H9 (cell line): ENCODE measurements around the gene TDP2. TPM values are rescaled to one million over a fixed set of nuclear protein-coding genes. Genes with fewer than 3 reads are reported as not detected.
A peak's percentile ranks its signal among the peaks of the same experiment; 100 is the strongest.

Source experiments
- DNase-seq: peaks from one replicate; pipeline ENCODE4 v3.0.0-alpha.2; 2017
- H2AFZ ChIP-seq: one replicate; pipeline ENCODE4 v1.6.1; 2013; ENCODE audit warnings: mild to moderate bottlenecking, low read length, control low read depth, moderate library complexity
- H2AK5ac ChIP-seq: 2 replicates; pipeline ENCODE4 v1.6.1; 2013; ENCODE audit warnings: low read length, control low read depth, mixed read lengths; ENCODE audit not compliant: insufficient read length
- H2BK120ac ChIP-seq: one replicate; pipeline ENCODE4 v1.6.1; 2013; ENCODE audit warnings: low read depth, mild to moderate bottlenecking, low read length, control low read depth, inconsistent platforms; ENCODE audit not compliant: poor library complexity, severe bottlenecking
- H2BK12ac ChIP-seq: 2 replicates; pipeline ENCODE4 v1.6.1; 2013; ENCODE audit warnings: low read length, control low read depth, mixed read lengths, low read depth; ENCODE audit not compliant: insufficient read length
- H2BK15ac ChIP-seq: 2 replicates; pipeline ENCODE4 v1.6.1; 2013; ENCODE audit warnings: low read depth, low read length, control low read depth
- H2BK20ac ChIP-seq: one replicate; pipeline ENCODE4 v1.6.1; 2013; ENCODE audit warnings: low read depth, mild to moderate bottlenecking, low read length, control low read depth, inconsistent platforms; ENCODE audit not compliant: poor library complexity, severe bottlenecking
- H2BK5ac ChIP-seq: 2 replicates; pipeline ENCODE4 v1.6.1; 2013; ENCODE audit warnings: low read length, control low read depth, mixed read lengths; ENCODE audit not compliant: insufficient read length
- H3K14ac ChIP-seq: 2 replicates; pipeline ENCODE4 v1.6.1; 2013; ENCODE audit warnings: low read length, control low read depth; ENCODE audit not compliant: insufficient read depth
- H3K18ac ChIP-seq: 2 replicates; pipeline ENCODE4 v1.6.1; 2013; ENCODE audit warnings: low read depth, mild to moderate bottlenecking, mixed read lengths, low read length, control low read depth; ENCODE audit not compliant: insufficient read length
- H3K23ac ChIP-seq: 2 replicates; pipeline ENCODE4 v1.6.1; 2013; ENCODE audit warnings: low read length, control low read depth, mixed read lengths, low read depth; ENCODE audit not compliant: insufficient read length
- H3K23me2 ChIP-seq: 2 replicates; pipeline ENCODE4 v1.6.1; 2013; ENCODE audit warnings: low read depth, mild to moderate bottlenecking, mixed read lengths, low read length, control low read depth; ENCODE audit not compliant: insufficient read length, poor library complexity, severe bottlenecking
- H3K27ac ChIP-seq: 2 replicates; pipeline ENCODE4 v1.5.1; 2013; ENCODE audit warnings: low read length, control low read depth, mixed read lengths, low read depth; ENCODE audit not compliant: insufficient read length
- H3K27me3 ChIP-seq: 2 replicates; pipeline ENCODE4 v1.6.1; 2013; ENCODE audit warnings: low read length, control low read depth, inconsistent platforms; ENCODE audit not compliant: insufficient read depth
- H3K4ac ChIP-seq: 2 replicates; pipeline ENCODE4 v1.6.1; 2013; ENCODE audit warnings: low read depth, mild to moderate bottlenecking, control low read depth, inconsistent platforms, low read length, moderate library complexity
- H3K4me1 ChIP-seq: 2 replicates; pipeline ENCODE4 v1.6.1; 2013; ENCODE audit warnings: low read length, control low read depth, inconsistent platforms; ENCODE audit not compliant: insufficient read depth
- H3K4me2 ChIP-seq: 2 replicates; pipeline ENCODE4 v1.6.1; 2013; ENCODE audit warnings: low read length, control low read depth, mixed read lengths; ENCODE audit not compliant: insufficient read length, insufficient read depth
- H3K56ac ChIP-seq: 2 replicates; pipeline ENCODE4 v1.6.1; 2013; ENCODE audit warnings: low read depth, mild to moderate bottlenecking, mixed read lengths, low read length, control low read depth; ENCODE audit not compliant: insufficient read length
- H3K79me1 ChIP-seq: 2 replicates; pipeline ENCODE4 v1.6.1; 2013; ENCODE audit warnings: low read depth, mild to moderate bottlenecking, moderate library complexity, low read length, control low read depth, inconsistent platforms; ENCODE audit not compliant: insufficient read depth, poor library complexity, severe bottlenecking
- H3K79me2 ChIP-seq: 2 replicates; pipeline ENCODE4 v1.6.1; 2013; ENCODE audit warnings: low read length, control low read depth, inconsistent platforms; ENCODE audit not compliant: insufficient read depth
- H3K9ac ChIP-seq: 2 replicates; pipeline ENCODE4 v1.6.1; 2013; ENCODE audit warnings: low read length, control low read depth, mixed read lengths; ENCODE audit not compliant: insufficient read length; ENCODE audit errors: extremely low read depth
- H3K9me3 ChIP-seq: one replicate; pipeline ENCODE4 v1.6.1; 2013; ENCODE audit warnings: low read depth, low read length, inconsistent platforms; ENCODE audit not compliant: control insufficient read depth
- H3T11ph ChIP-seq: one replicate; pipeline ENCODE4 v1.6.1; 2013; ENCODE audit warnings: mild to moderate bottlenecking, low read length, control low read depth, inconsistent platforms
- H4K20me1 ChIP-seq: one replicate; pipeline ENCODE4 v1.6.1; 2013; ENCODE audit not compliant: control insufficient read depth, insufficient read length, insufficient read depth
- H4K5ac ChIP-seq: 2 replicates; pipeline ENCODE4 v1.6.1; 2013; ENCODE audit warnings: low read depth, mild to moderate bottlenecking, mixed read lengths, low read length, control low read depth; ENCODE audit not compliant: insufficient read length
- H4K8ac ChIP-seq: replicated peaks from 2 replicates; pipeline ENCODE4 v1.6.1; 2013; ENCODE audit warnings: low read length, control low read depth, mixed read lengths, low read depth; ENCODE audit not compliant: insufficient read length
- H4K91ac ChIP-seq: 2 replicates; pipeline ENCODE4 v1.6.1; 2013; ENCODE audit warnings: low read depth, mild to moderate bottlenecking, moderate library complexity, mixed read lengths, low read length, control low read depth; ENCODE audit not compliant: insufficient read length
- H3K27ac Mint-ChIP-seq, 3 experiments: 2 replicates in 2 of 3; 3 replicates in 1 of 3; pipeline ENCODE4 v1.8.0; 2020 to 2021; ENCODE audit warnings: mixed read lengths in 3 of 3, mild to moderate bottlenecking in 1 of 3, moderate library complexity in 1 of 3
- H3K27me3 Mint-ChIP-seq: 2 replicates; pipeline ENCODE4 v1.8.0; 2021; ENCODE audit warnings: low read depth, mild to moderate bottlenecking, moderate library complexity, mixed read lengths
- H3K36me3 Mint-ChIP-seq, 3 experiments: 2 replicates in 2 of 3; 3 replicates in 1 of 3; pipeline ENCODE4 v1.8.0; 2020 to 2021; ENCODE audit warnings: low read depth in 3 of 3, mixed read lengths in 3 of 3; ENCODE audit not compliant: insufficient read depth in 1 of 3
- H3K4me1 Mint-ChIP-seq, 2 experiments: 2 replicates each; pipeline ENCODE4 v1.8.0; 2020; ENCODE audit warnings: mixed read lengths in 2 of 2
- H3K4me3 Mint-ChIP-seq, 2 experiments: 2 replicates in 1 of 2; 3 replicates in 1 of 2; pipeline ENCODE4 v1.8.0; 2020 to 2021; ENCODE audit warnings: mild to moderate bottlenecking in 2 of 2, mixed read lengths in 2 of 2, moderate library complexity in 1 of 2
- H3K9me3 Mint-ChIP-seq, 2 experiments: 2 replicates in 1 of 2; 3 replicates in 1 of 2; pipeline ENCODE4 v1.8.0; 2020; ENCODE audit warnings: mild to moderate bottlenecking in 2 of 2, mixed read lengths in 2 of 2, moderate library complexity in 1 of 2
- WGBS: extraction: QIAGEN DNeasy Blood & Tissue Kit; methylation state at CpG from one replicate; pipeline ENCODE4 v1.1.7; 2013; ENCODE audit warnings: missing lambda C conversion rate, low lambda C conversion rate, mixed read lengths; ENCODE audit not compliant: insufficient read length; ENCODE audit errors: extremely low coverage; 5-methylcytosine and 5-hydroxymethylcytosine counted together
- total RNA-seq: library from RNA; stranded (reverse); gene quantifications from 2 replicates; pipeline ENCODE4 v1.2.1, GENCODE V29; 2021
- TF ChIP-seq, protein P1 (sequence below): fragments of 200-600 bp; sonication (generic); conservative IDR thresholded peaks from 3 replicates; pipeline ENCODE4 v1.8.0; 2021; ENCODE audit warnings: antibody characterized with exemption, mild to moderate bottlenecking

The TDP2 gene
- total RNA-seq, 1 experiment from 2014 or later = 55.6 TPM

DNA sequence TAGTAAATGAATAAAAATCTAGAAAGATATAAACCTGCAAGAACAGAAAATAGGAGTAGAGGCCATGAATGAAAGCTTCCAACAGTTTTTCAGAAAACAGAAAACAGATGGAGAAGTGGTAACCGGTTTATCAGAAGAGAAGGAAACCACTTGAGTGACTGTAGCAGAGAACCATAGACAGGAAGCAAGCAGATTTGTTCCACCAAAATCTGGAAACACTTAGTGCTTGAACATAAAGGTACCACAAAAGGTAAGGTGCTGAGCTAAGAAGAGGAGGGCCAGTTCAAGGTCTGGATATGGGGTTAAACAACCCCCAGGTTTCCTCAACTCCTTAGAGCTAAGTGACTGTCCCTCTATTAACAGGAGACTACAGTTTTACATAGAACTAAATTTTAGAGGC, 11.5 kb downstream of the TDP2 start:
- H3T11ph ChIP-seq = no peak overlapping the region
- no peaks in the 10 kb centered on the region for H3K9me3 ChIP-seq

More for the DNA sequence above, 11.5 kb downstream of the TDP2 start:
- Histone ChIP-seq H2BK15ac (no peak overlapping the region), H3K9ac (no peak overlapping the region), H2AFZ (no peak overlapping the region), H4K5ac (no peak overlapping the region), H4K8ac (no peak overlapping the region), H3K23me2 (no peaks in the 10 kb centered on the region), H3K14ac (no peak overlapping the region), H2BK20ac (no peak overlapping the region), H3K56ac (no peak overlapping the region), H2AK5ac (no peak overlapping the region), H3K23ac (no peak overlapping the region), H3K4ac (no peak overlapping the region), H2BK120ac (no peak overlapping the region), H3K27me3 (no peaks in the 10 kb centered on the region), H3K27ac (no peak overlapping the region), H3K79me2 (no peaks in the 10 kb centered on the region; the same call in 1 of the 2 replicates), H3K4me2 (no peak overlapping the region), H3K4me1 (peaks cover 6% of the 10 kb centered on the region; the same call in 1 of the 2 replicates), H2BK12ac (no peak overlapping the region), H3K18ac (no peak overlapping the region), H3K79me1 (no peaks in the 10 kb centered on the region), H4K20me1 (no peaks in the 10 kb centered on the region), H2BK5ac (no peak overlapping the region), H4K91ac (no peak overlapping the region)
- no peak for DNase-seq
- H3K27ac Mint-ChIP-seq = peak overlapping the region in 2 of 3 experiments; percentile 14 to 26; a peak in 3 of 7 replicates
- TF ChIP-seq, protein P1, sequence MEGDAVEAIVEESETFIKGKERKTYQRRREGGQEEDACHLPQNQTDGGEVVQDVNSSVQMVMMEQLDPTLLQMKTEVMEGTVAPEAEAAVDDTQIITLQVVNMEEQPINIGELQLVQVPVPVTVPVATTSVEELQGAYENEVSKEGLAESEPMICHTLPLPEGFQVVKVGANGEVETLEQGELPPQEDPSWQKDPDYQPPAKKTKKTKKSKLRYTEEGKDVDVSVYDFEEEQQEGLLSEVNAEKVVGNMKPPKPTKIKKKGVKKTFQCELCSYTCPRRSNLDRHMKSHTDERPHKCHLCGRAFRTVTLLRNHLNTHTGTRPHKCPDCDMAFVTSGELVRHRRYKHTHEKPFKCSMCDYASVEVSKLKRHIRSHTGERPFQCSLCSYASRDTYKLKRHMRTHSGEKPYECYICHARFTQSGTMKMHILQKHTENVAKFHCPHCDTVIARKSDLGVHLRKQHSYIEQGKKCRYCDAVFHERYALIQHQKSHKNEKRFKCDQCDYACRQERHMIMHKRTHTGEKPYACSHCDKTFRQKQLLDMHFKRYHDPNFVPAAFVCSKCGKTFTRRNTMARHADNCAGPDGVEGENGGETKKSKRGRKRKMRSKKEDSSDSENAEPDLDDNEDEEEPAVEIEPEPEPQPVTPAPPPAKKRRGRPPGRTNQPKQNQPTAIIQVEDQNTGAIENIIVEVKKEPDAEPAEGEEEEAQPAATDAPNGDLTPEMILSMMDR = no peak
- peaks cover 15 to 17% of the 10 kb centered on the region in 2 experiments for H3K4me1 Mint-ChIP-seq
- peaks cover 16 to 48% (median 46%) of the 10 kb centered on the region in 3 experiments; a peak in 6 of 7 replicates for H3K36me3 Mint-ChIP-seq
- H3K9me3 Mint-ChIP-seq = no peaks in the 10 kb centered on the region
- H3K4me3 Mint-ChIP-seq = no peak overlapping the region
- no CpG with 5 or more reads among the region's 1 CpG for WGBS
- H3K27me3 Mint-ChIP-seq = no peaks in the 10 kb centered on the region
